ENCODE measurements around the gene DDOST.
"Not testable (repeated sequence)": the region's sequence is repeated elsewhere in the genome, so short reads cannot be mapped to it uniquely, and the experiment has no call there.

Gene DDOST

GRCh38 chr1:20624709-20625108, 36.5 kb downstream of the DDOST start:
- no peak for DNase-seq (ENCODE audit: low read depth)

GRCh38 chr1:20621012-20621411, 40.2 kb downstream of the DDOST start:
- DNase-seq (ENCODE audit: low read depth) = no peak

- DNase-seq (ENCODE audit: low read depth) = no peak
Observed at GRCh38 chr1:20619999-20620398, 41.2 kb downstream of the DDOST start.

GRCh38 chr1:20618550-20618949, 42.6 kb downstream of the DDOST start:
- DNase-seq (ENCODE audit: low read depth) = no peak

- DNase-seq (ENCODE audit: low read depth) = no peak
Observed at GRCh38 chr1:20616847-20617487, 44.2 kb downstream of the DDOST start.

- no peak for DNase-seq (ENCODE audit: low read depth)
Observed at GRCh38 chr1:20615946-20616846, 45.0 kb downstream of the DDOST start.

- DNase-seq (ENCODE audit: low read depth) = no peak
Observed at GRCh38 chr1:20614131-20614579, 47.0 kb downstream of the DDOST start.

- no peak for DNase-seq (ENCODE audit: low read depth)
Observed at GRCh38 chr1:20612221-20612746, 48.9 kb downstream of the DDOST start.

GRCh38 chr1:20611652-20612051, 49.5 kb downstream of the DDOST start:
- DNase-seq (ENCODE audit: low read depth) = no peak

- DNase-seq (ENCODE audit: low read depth) = no peak
Observed at GRCh38 chr1:20610970-20611369, 50.2 kb downstream of the DDOST start.

- DNase-seq (ENCODE audit: low read depth) = no peak
Observed at GRCh38 chr1:20609541-20609940, 51.6 kb downstream of the DDOST start.

- not testable (repeated sequence) for DNase-seq (ENCODE audit: low read depth)
Observed at GRCh38 chr1:20606801-20607570, 54.2 kb downstream of the DDOST start.

GRCh38 chr1:20604678-20605077, 56.5 kb downstream of the DDOST start:
- no peak for DNase-seq (ENCODE audit: low read depth)

- DNase-seq (ENCODE audit: low read depth) = no peak
Observed at GRCh38 chr1:20603504-20604464, 57.4 kb downstream of the DDOST start.

GRCh38 chr1:20602851-20603450, 58.2 kb downstream of the DDOST start:
- no peak for DNase-seq (ENCODE audit: low read depth)

All from stimulated activated CD8-positive, alpha-beta memory T cell treated with anti-CD3 and anti-CD28 coated beads, Interleukin-12 subunit alpha, Interleukin-12 subunit beta, amount 100 ng/mL, for 4 hours (primary cell).